HG02642 (cell line): ENCODE data around the gene EEF1AKMT1.
"Not testable (repeated sequence)": the region's sequence is repeated elsewhere in the genome, so short reads cannot be mapped to it uniquely, and the experiment has no call there.

ENCODE experiments used
- ATAC-seq: cut with Tn5 transposase; IDR thresholded peaks from one replicate; pipeline ENCODE4 v1.9.1; 2021; ENCODE audit warnings: mild to moderate bottlenecking; ENCODE audit not compliant: unreplicated experiment, poor library complexity

The EEF1AKMT1 gene

DNA sequence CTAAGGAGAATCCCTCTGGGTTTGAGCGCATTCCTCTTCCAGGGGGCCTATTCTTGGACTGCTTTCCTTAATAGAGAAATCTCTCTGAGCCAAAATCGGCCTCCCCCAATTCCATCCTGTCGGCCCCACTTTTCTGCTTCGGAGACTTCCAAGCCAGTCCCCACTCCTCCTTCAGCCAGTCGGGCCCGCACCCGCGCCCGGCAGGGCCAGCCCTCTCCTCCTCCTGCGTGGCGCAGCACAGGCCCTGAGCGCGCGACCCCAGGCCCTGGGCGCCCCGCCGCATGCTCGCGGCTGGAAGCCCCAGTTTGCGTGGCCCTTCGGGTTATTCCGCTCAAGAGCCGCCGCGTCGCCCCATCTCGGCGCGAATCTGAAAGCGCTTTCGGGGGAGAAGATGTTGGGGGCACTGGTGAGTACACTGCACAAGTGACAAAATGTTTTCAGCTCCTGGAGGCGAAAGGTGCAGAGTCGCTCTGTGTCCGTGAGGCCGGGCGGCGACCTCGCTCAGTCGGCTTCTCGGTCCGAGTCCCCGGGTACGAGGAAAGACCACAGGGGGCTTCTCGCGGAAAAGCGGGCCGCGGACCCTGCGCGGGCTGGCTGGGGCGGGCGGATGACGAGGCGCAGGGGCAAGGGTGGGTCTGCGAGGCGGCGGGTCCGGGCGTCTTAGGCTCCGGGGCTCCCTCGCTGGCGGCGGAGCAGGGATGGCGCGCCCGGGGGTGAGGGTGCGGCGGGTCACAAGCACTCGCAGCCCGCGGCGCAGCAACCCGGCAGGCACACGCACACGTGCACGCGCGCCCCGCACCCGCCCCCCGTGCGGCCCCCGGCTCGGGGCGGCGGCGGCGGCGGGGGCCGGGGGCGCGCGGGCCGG lies 70.6 kb downstream of the EEF1AKMT1 start, which contains the start of gene IL17D:
Gene IL17D, plus strand, starts transcription at position 785 of the 865 bp plus-strand sequence. CDS start 303 bp downstream, outside the sequence.
- peak; percentile 31 for ATAC-seq

DNA sequence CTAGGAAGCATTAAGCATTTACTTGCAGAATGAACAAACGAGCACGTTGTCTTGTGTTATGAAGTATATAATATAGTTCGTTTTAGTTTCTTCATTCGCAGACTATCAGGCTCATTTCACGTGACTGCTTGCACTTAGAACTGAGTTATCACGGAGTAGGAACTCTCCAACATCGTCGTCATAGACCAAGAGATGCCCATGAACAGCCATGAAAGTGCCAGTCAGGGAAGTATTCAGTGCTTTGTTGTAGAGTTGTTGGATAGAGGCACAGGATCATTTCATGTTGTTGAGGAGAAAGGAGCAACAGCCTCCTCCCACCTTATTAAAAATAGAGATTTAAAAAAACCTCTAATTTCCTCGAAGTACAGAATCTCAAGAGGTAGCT lies 71.2 kb downstream of the EEF1AKMT1 start:
- no peak for ATAC-seq

GRCh38 chr13:20701461-20701860 lies 72.3 kb downstream of the EEF1AKMT1 start:
- no peak for ATAC-seq

- ATAC-seq, result no peak
These were observed 73.5 kb downstream of the EEF1AKMT1 start for GRCh38 chr13:20700288-20700687.

DNA sequence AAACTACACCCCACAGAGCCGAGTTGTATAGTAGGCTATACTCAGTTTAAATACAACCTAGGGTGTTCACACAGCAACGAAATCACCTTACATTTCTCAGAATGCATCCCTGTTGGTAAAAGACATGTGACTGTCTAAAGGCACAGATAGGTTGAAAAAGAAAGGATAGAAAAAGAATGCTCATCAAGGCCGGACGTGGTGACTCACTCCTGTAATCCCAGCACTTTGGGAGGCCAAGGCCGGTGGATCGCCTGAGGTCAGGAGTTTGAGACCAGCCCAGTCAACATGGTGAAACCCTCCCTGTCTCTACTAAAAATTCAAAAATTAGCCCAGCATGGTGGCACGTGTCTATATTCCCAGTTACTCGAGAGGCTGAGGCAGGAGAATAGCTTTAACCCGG lies 74.0 kb downstream of the EEF1AKMT1 start:
- no peak for ATAC-seq

DNA sequence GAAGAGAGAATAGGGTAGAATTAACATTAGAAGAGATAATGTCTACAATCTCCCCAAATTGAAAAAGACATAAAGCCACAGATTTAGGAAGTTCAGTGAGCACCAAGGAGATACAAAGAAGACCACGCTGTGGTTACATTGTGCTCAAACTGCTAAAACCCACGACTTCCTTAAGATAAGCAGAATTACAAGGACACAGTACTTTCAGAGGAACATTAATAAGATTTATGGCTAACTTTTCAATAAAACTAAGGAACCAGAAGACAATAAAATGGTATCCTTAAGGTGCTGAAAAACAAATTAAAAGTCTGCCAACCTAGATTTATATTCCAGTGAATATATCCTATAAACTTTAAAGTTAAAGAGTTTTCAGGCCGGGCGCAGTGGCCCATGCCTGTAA lies 77.7 kb downstream of the EEF1AKMT1 start:
- ATAC-seq, result no peak

GRCh38 chr13:20691616-20692015 lies 82.1 kb downstream of the EEF1AKMT1 start:
- ATAC-seq, result no peak

DNA sequence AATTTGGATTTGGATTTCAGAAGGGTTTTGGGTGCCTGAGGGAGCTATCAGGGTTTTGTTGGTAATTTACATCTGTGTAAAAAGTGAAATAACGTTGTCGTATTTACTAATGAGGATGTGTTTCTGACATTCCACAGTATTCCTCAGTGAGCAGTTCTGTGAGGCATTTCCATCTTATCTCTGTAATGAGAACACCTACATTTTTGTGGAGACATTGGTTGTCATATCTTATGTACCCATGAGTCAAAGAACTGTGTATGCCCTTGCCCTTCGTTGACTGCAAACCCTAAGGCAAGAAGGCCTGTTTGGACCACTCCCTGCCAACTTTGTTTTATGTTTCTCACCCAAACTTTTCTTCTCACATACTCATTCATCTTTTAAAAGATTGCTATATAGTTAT lies 84.5 kb downstream of the EEF1AKMT1 start:
- no peak for ATAC-seq

DNA sequence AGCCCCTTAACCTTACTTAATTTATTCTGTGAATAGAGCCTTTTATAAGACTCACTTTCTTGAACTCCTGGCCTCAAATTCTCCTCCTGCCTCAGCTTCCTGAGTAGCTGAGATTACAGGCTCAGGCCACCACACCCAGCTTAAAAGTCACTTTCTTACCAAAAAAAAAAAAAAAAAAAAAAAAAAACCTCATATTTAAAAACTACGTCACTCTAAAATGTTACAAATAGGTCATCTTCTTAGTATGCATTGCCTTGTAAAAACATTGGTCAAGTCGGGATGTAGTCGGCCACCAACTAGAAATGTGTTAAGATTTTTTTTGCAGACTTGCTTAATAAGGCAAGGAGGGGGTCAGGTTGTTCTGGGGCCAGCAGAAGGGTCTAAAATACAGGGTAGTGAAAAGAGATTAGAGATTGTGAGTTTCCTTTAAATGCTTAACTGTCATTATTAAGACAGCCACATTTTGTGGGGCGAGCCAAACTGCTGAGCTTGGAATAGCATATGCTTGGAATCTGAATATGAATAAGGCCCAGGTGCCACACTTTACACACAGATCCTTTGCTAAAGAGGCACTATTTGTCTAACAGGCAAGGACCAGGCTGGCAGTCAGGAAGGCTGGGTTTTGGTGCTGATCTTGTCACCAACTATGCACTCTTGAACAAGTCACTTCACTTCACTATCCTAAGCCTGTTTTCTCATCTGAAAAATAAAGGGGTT lies 86.7 kb downstream of the EEF1AKMT1 start:
- no peak for ATAC-seq

GRCh38 chr13:20686167-20686566 lies 87.6 kb downstream of the EEF1AKMT1 start:
- no peak for ATAC-seq

GRCh38 chr13:20685092-20685491 lies 88.7 kb downstream of the EEF1AKMT1 start:
- no peak for ATAC-seq

DNA sequence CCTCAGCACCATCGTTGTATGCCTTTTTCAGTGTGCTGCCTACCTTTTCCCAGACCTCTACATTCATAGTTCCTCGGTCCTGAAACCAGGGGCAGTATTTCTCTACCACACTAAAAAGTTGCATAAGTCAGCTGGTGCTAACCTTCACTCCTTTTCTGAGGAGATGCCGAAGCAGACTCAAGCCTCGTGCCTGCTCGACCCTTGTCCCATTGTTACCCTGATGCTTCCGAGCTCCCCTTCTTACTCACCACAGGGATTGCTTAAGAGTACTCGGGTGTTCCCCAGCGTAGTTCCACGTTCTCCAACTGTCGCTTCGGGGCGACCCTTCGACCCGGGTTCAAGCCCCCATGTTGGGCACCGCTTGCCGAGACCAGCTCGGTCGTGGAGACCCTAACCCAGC lies 89.2 kb downstream of the EEF1AKMT1 start:
- no peak for ATAC-seq

GRCh38 chr13:20684041-20684440 lies 89.7 kb downstream of the EEF1AKMT1 start:
- ATAC-seq, result no peak

- no peak for ATAC-seq
These were observed 91.7 kb downstream of the EEF1AKMT1 start for GRCh38 chr13:20682061-20682460.

DNA sequence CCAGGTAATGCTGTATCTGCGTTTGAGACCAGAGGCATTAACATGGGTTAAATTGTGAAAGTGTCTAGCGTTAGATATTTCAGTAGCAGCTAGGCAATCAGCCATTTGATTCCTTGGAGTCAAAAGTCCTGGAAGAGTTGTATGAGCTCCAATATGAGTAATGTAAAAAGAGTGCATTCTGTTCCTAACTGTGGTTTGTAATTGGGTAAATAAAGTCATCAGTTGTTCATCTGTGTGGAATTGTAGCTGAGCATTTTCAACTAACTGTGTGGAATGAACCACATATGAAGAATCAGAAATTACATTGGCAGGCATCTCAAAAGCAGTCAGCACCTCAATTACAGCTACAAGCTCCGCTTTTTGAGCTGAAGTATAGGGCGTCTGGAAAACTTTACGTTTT lies 92.3 kb downstream of the EEF1AKMT1 start:
- ATAC-seq, result not testable (repeated sequence)

GRCh38 chr13:20680416-20681080 lies 93.2 kb downstream of the EEF1AKMT1 start:
- no peak for ATAC-seq

DNA sequence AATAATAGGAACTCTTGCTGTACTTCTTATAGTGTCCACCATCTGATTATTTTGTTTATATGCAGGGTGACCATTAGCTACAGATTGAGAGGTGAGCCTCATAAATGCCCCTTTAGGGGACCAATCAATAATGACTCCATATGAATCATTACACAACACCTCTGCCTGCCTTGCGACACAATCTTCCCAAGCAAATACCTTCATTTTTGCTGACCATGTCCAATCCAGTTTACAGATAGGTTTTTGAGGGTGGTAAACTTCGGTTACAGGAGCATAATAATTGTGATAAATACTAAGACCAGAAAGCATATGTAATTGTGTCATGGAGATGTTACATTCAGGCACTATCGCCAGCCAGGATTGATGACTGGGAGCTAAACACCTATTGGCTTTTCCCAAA lies 93.9 kb downstream of the EEF1AKMT1 start:
- no peak for ATAC-seq
